Uterus (tissue), 2 donors: ENCODE measurements around the gene ZP1.

Source experiments
- POLR2A ChIP-seq, 2 donors: fragments of 450-650 bp; IDR thresholded peaks; one replicate each; pipeline ENCODE4 v1.6.1; 2016; ENCODE audit warnings: antibody characterized with exemption in 2 of 2, mild to moderate bottlenecking in 1 of 2, moderate library complexity in 1 of 2
- TF ChIP-seq, protein P1 (sequence below), 4 experiments: fragments of 200-600 bp in 2 of 4; fragments of 450-650 bp in 2 of 4; sonication (generic) in 2 of 4; IDR thresholded peaks; one replicate each; pipeline ENCODE4 v1.5.1; 2016 to 2019; ENCODE audit warnings: antibody characterized with exemption in 4 of 4, mild to moderate bottlenecking in 2 of 4, moderate library complexity in 1 of 4

DNA sequence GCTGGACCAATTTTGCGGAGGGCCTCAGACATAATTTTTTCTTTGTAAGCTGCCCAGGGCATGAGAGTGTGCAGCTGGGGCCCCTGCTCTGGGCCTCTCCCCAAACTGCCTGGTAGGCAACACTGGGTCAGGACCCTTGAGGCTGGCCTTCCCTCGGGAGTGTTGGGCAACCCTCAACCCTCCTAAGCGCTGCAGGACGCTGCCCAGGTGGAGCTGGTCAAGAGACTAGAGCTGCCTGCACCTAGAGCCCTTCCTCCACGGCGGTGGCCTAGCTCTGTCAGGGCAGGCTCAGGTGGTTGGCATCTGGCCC is 56.4 kb downstream of the ZP1 start:
- TF ChIP-seq, protein P1, sequence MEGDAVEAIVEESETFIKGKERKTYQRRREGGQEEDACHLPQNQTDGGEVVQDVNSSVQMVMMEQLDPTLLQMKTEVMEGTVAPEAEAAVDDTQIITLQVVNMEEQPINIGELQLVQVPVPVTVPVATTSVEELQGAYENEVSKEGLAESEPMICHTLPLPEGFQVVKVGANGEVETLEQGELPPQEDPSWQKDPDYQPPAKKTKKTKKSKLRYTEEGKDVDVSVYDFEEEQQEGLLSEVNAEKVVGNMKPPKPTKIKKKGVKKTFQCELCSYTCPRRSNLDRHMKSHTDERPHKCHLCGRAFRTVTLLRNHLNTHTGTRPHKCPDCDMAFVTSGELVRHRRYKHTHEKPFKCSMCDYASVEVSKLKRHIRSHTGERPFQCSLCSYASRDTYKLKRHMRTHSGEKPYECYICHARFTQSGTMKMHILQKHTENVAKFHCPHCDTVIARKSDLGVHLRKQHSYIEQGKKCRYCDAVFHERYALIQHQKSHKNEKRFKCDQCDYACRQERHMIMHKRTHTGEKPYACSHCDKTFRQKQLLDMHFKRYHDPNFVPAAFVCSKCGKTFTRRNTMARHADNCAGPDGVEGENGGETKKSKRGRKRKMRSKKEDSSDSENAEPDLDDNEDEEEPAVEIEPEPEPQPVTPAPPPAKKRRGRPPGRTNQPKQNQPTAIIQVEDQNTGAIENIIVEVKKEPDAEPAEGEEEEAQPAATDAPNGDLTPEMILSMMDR (IDR thresholded peaks at IDR 0.05), result no peak
- no peak for TF ChIP-seq POLR2A (IDR thresholded peaks at IDR 0.05)
